ENCODE results near the gene NR2F1-AS1. TPM values are rescaled to one million over a fixed set of nuclear protein-coding genes. Genes with fewer than 3 reads are reported as not detected.

Gene NR2F1-AS1
- polyA plus RNA-seq, 3 donors: not detected

- Mint-ChIP-seq H3K27ac (no peak overlapping the region), H3K27me3 (ENCODE audit: low read depth in 3 of 3) (peaks cover 0 to 2% (median 2%) of the 10 kb centered on the region in 3 donors), H3K9me3 (peaks cover 0 to 2% (median 0%) of the 10 kb centered on the region in 7 donors), H3K4me1 (no peaks in the 10 kb centered on the region), H3K4me3 (no peak overlapping the region), H3K36me3 (no peaks in the 10 kb centered on the region)
- H3K36me3 ChIP-seq (replicated peaks in 1 of 2; ENCODE audit: control insufficient read depth in 1 of 2, insufficient read depth in 2 of 2, low read length in 2 of 2): no peaks in the 10 kb centered on the region
- intact Hi-C loops (cut with micrococcal nuclease): no loop called here
- no peak for TF ChIP-seq CTCF (IDR thresholded peaks at IDR 0.05)
- H3K27ac ChIP-seq (ENCODE audit: low read depth in 1 of 2, low read length in 2 of 2): no peak overlapping the region
- H3K4me1 ChIP-seq (ENCODE audit: control insufficient read depth in 1 of 2, insufficient read depth in 2 of 2, low read length in 2 of 2): no peaks in the 10 kb centered on the region
- no peaks in the 10 kb centered on the region for H4K20me1 ChIP-seq (ENCODE audit: insufficient read depth, low read length)
- WGBS (ENCODE audit: insufficient coverage): no CpG with 5 or more reads among the region's 5 CpGs
- no peak overlapping the region for H3K9ac ChIP-seq (ENCODE audit: insufficient read depth, low read length, poor library complexity, severe bottlenecking)
- no peak overlapping the region for H2AFZ ChIP-seq (ENCODE audit: insufficient read depth, low read depth, low read length, poor library complexity, severe bottlenecking)
- H3K27me3 ChIP-seq (ENCODE audit: control insufficient read depth in 2 of 2, insufficient read depth in 2 of 2, low read length in 2 of 2): no peaks in the 10 kb centered on the region
- DNase-seq: no peak
- H3K4me3 ChIP-seq (replicated peaks in 1 of 3; ENCODE audit: low read depth in 2 of 3, low read length in 3 of 3): no peak overlapping the region
- no peaks in the 10 kb centered on the region for H3K79me2 ChIP-seq (ENCODE audit: insufficient read depth, low read length)
- H3K9me3 ChIP-seq (replicated peaks in 1 of 2; ENCODE audit: control insufficient read depth in 1 of 2, insufficient read depth in 1 of 2, low read length in 2 of 2): no peaks in the 10 kb centered on the region
- H3K4me2 ChIP-seq (replicated peaks; ENCODE audit: extremely low read depth, low read length, poor library complexity, severe bottlenecking): no peak overlapping the region
Observed at GRCh38 chr5:93422652-93423280, 158.3 kb downstream of the NR2F1-AS1 start.

GRCh38 chr5:93421987-93422401 lies 159.0 kb downstream of the NR2F1-AS1 start:
- Mint-ChIP-seq H3K27ac (no peak overlapping the region), H3K4me3 (no peak overlapping the region), H3K36me3 (no peaks in the 10 kb centered on the region), H3K9me3 (peaks cover 0 to 2% (median 0%) of the 10 kb centered on the region in 7 donors), H3K4me1 (no peaks in the 10 kb centered on the region), H3K27me3 (ENCODE audit: low read depth in 3 of 3) (peaks cover 0 to 2% (median 2%) of the 10 kb centered on the region in 3 donors)
- no peak overlapping the region for H3K4me3 ChIP-seq (replicated peaks in 1 of 3; ENCODE audit: low read depth in 2 of 3, low read length in 3 of 3)
- intact Hi-C loops (cut with micrococcal nuclease): no loop called here
- H3K27ac ChIP-seq (ENCODE audit: low read depth in 1 of 2, low read length in 2 of 2): no peak overlapping the region
- H3K79me2 ChIP-seq (ENCODE audit: insufficient read depth, low read length): no peaks in the 10 kb centered on the region
- no peak for TF ChIP-seq CTCF (IDR thresholded peaks at IDR 0.05)
- H3K4me1 ChIP-seq (ENCODE audit: control insufficient read depth in 1 of 2, insufficient read depth in 2 of 2, low read length in 2 of 2): no peaks in the 10 kb centered on the region
- no peaks in the 10 kb centered on the region for H3K9me3 ChIP-seq (replicated peaks in 1 of 2; ENCODE audit: control insufficient read depth in 1 of 2, insufficient read depth in 1 of 2, low read length in 2 of 2)
- H3K36me3 ChIP-seq (replicated peaks in 1 of 2; ENCODE audit: control insufficient read depth in 1 of 2, insufficient read depth in 2 of 2, low read length in 2 of 2): no peaks in the 10 kb centered on the region
- DNase-seq: no peak
- no peak overlapping the region for H3K4me2 ChIP-seq (replicated peaks; ENCODE audit: extremely low read depth, low read length, poor library complexity, severe bottlenecking)
- 87% methylated on average over 9 of the region's 9 CpGs for WGBS (ENCODE audit: insufficient coverage)
- H4K20me1 ChIP-seq (ENCODE audit: insufficient read depth, low read length): no peaks in the 10 kb centered on the region
- no peaks in the 10 kb centered on the region for H3K27me3 ChIP-seq (ENCODE audit: control insufficient read depth in 2 of 2, insufficient read depth in 2 of 2, low read length in 2 of 2)
- no peak overlapping the region for H2AFZ ChIP-seq (ENCODE audit: insufficient read depth, low read depth, low read length, poor library complexity, severe bottlenecking)
- H3K9ac ChIP-seq (ENCODE audit: insufficient read depth, low read length, poor library complexity, severe bottlenecking): no peak overlapping the region
